ENCODE measurements around the gene IL17B. TPM values are rescaled to one million over a fixed set of nuclear protein-coding genes. Genes with fewer than 3 reads are reported as not detected.

IL17B gene
- polyA plus RNA-seq, 1 donor, result 4.0 TPM

Other genes with a start within 250 kb of the IL17B start
- gene ABLIM3, start 237.8 kb downstream of the IL17B start, polyA plus RNA-seq, result 7.2 TPM
- 9.6 TPM for gene AFAP1L1, start 107.4 kb downstream of the IL17B start, polyA plus RNA-seq
- gene GRPEL2, start 33.8 kb downstream of the IL17B start, polyA plus RNA-seq, result 18.2 TPM
- 48.7 TPM for gene PCYOX1L, start 21.2 kb downstream of the IL17B start, polyA plus RNA-seq
- 129 TPM for gene CSNK1A1, start 172.1 kb upstream of the IL17B start, polyA plus RNA-seq
- 4.5 TPM for gene ARHGEF37, start 202.2 kb upstream of the IL17B start, polyA plus RNA-seq

Data from large intestine (tissue), 1 donor.